GM21737 (cell line): ENCODE measurements around the gene CKAP5.

Source experiments
- ATAC-seq: cut with Tn5 transposase; IDR thresholded peaks from one replicate; pipeline ENCODE4 v1.9.1; 2021; ENCODE audit warnings: mild to moderate bottlenecking, moderate library complexity; ENCODE audit not compliant: unreplicated experiment

The CKAP5 gene

GRCh38 chr11:46845740-46846509 is at the start of gene CKAP5:
Gene CKAP5 (minus strand): TSS chr11:46846280. CDS start chr11:46821231, 25,049 bp downstream.
- peak; percentile 94 for ATAC-seq

- ATAC-seq = no peak
These were observed 49.7 kb upstream of the CKAP5 start for GRCh38 chr11:46895821-46896220.

GRCh38 chr11:46894961-46895360 is 48.9 kb upstream of the CKAP5 start:
- no peak for ATAC-seq

- no peak for ATAC-seq
These were observed 48.4 kb upstream of the CKAP5 start for GRCh38 chr11:46894506-46894905.

GRCh38 chr11:46892838-46893237 is 46.8 kb upstream of the CKAP5 start:
- no peak for ATAC-seq

- ATAC-seq = no peak
These were observed 46.0 kb upstream of the CKAP5 start for GRCh38 chr11:46892109-46892508.

GRCh38 chr11:46890665-46891064 is 44.6 kb upstream of the CKAP5 start:
- ATAC-seq = no peak

GRCh38 chr11:46889689-46890475 is 43.8 kb upstream of the CKAP5 start:
- ATAC-seq = no peak

GRCh38 chr11:46889251-46889650 is 43.2 kb upstream of the CKAP5 start:
- ATAC-seq = no peak

- no peak for ATAC-seq
These were observed 42.6 kb upstream of the CKAP5 start for GRCh38 chr11:46888636-46889035.

- no peak for ATAC-seq
These were observed 40.1 kb upstream of the CKAP5 start for GRCh38 chr11:46886211-46886610.

GRCh38 chr11:46879056-46879585 is 33.0 kb upstream of the CKAP5 start:
- no peak for ATAC-seq

- ATAC-seq = no peak
These were observed 31.5 kb upstream of the CKAP5 start for GRCh38 chr11:46877580-46877979.

GRCh38 chr11:46876471-46876870 is 30.4 kb upstream of the CKAP5 start:
- no peak for ATAC-seq

- no peak for ATAC-seq
These were observed 28.5 kb upstream of the CKAP5 start for GRCh38 chr11:46874586-46874985.

- no peak for ATAC-seq
These were observed 22.8 kb upstream of the CKAP5 start for GRCh38 chr11:46868912-46869311.

- no peak for ATAC-seq
These were observed 19.3 kb upstream of the CKAP5 start for GRCh38 chr11:46865340-46865739.

GRCh38 chr11:46860218-46860617 is 14.1 kb upstream of the CKAP5 start:
- ATAC-seq = no peak

GRCh38 chr11:46858920-46859546 is 13.0 kb upstream of the CKAP5 start:
- ATAC-seq = no peak

GRCh38 chr11:46857666-46858065 is 11.6 kb upstream of the CKAP5 start:
- ATAC-seq = no peak

- ATAC-seq = no peak
These were observed 10.7 kb upstream of the CKAP5 start for GRCh38 chr11:46856605-46857343.
